PC-3 (cell line): ENCODE data around the gene SLIT1. TPM values are rescaled to one million over a fixed set of nuclear protein-coding genes. Genes with fewer than 3 reads are reported as not detected.

Source experiments
- ATAC-seq: fragments of 200-7000 bp; cut with Tn5 transposase; 2 replicates; pipeline ENCODE4 v1.9.1; 2020; ENCODE audit warnings: mild to moderate bottlenecking, moderate library complexity
- BruUV-seq: library from RNA; stranded (reverse); fragments of 400-500 nt; replicated peaks from 2 replicates; lab custom pipeline; 2021; lab: Mats Ljungman, UMichigan
- CTCF ChIA-PET: fragments of 300-600 bp; sonication (Branson Sonifier 250); formaldehyde crosslinking; loops from one replicate; lab custom pipeline; 2022; ENCODE audit warnings: antibody characterized with exemption; lab: Charles Lee
- POLR2A ChIA-PET: fragments of 300-600 bp; sonication (Branson Sonifier 250); formaldehyde crosslinking; loops from one replicate; lab custom pipeline; 2022; ENCODE audit warnings: antibody characterized with exemption; ENCODE audit not compliant: unreplicated experiment; lab: Charles Lee
- DNase-seq: peaks from one replicate; pipeline ENCODE4 v3.0.0-alpha.2; 2015
- H2AFZ ChIP-seq: fragments of 300-600 bp; sonication (generic); 2 replicates; pipeline ENCODE4 v1.6.0; 2016; ENCODE audit warnings: antibody characterized with exemption, low read length
- H3F3A ChIP-seq: fragments of 300-600 bp; sonication (generic); one replicate; pipeline ENCODE4 v1.6.0; 2017; ENCODE audit warnings: antibody characterized with exemption, low read length, control low read depth, mild to moderate bottlenecking; ENCODE audit not compliant: unreplicated experiment
- H3K27ac ChIP-seq: fragments of 300-600 bp; sonication (generic); 2 replicates; pipeline ENCODE4 v1.5.1; 2016; ENCODE audit warnings: mild to moderate bottlenecking, low read length
- H3K27me3 ChIP-seq: fragments of 300-600 bp; sonication (generic); 2 replicates; pipeline ENCODE4 v1.6.1; 2016; ENCODE audit warnings: low read length, mixed read lengths
- H3K36me3 ChIP-seq: fragments of 300-600 bp; sonication (generic); 2 replicates; pipeline ENCODE4 v1.6.1; 2016; ENCODE audit warnings: low read depth, mixed run types, low read length, mixed read lengths
- H3K4me1 ChIP-seq: fragments of 300-600 bp; sonication (generic); 2 replicates; pipeline ENCODE4 v1.5.1; 2016; ENCODE audit warnings: low read length; ENCODE audit not compliant: insufficient read depth
- H3K4me2 ChIP-seq: fragments of 300-600 bp; sonication (generic); 2 replicates; pipeline ENCODE4 v1.6.0; 2016; ENCODE audit warnings: low read length
- H3K4me3 ChIP-seq: fragments of 300-600 bp; sonication (generic); 2 replicates; pipeline ENCODE4 v1.5.1; 2016; ENCODE audit warnings: mild to moderate bottlenecking, low read length, mixed read lengths
- H3K79me2 ChIP-seq: fragments of 300-600 bp; sonication (generic); 2 replicates; pipeline ENCODE4 v1.6.1; 2017; ENCODE audit warnings: low read length, mixed read lengths
- H3K9ac ChIP-seq: fragments of 300-600 bp; sonication (generic); 2 replicates; pipeline ENCODE4 v1.6.0; 2016; ENCODE audit warnings: mild to moderate bottlenecking, low read length
- H3K9me2 ChIP-seq: fragments of 300-600 bp; sonication (generic); replicated peaks from 2 replicates; pipeline ENCODE4 v1.6.1; 2016; ENCODE audit warnings: mixed run types, low read length, mixed read lengths
- H3K9me3 ChIP-seq: fragments of 300-600 bp; sonication (generic); 2 replicates; pipeline ENCODE4 v1.6.1; 2016; ENCODE audit warnings: low read length, mixed read lengths
- H4K20me1 ChIP-seq: fragments of 300-600 bp; sonication (generic); 2 replicates; pipeline ENCODE4 v1.6.1; 2016; ENCODE audit warnings: low read length, mixed read lengths
- EZH2 ChIP-seq: fragments of 300-600 bp; sonication (generic); IDR thresholded peaks from one replicate; pipeline ENCODE4 v1.6.1; 2017; ENCODE audit warnings: antibody characterized with exemption, mild to moderate bottlenecking, low read length; ENCODE audit not compliant: unreplicated experiment
- EZH2phosphoT487 ChIP-seq: fragments of 300-600 bp; sonication (generic); IDR thresholded peaks from 2 replicates; pipeline ENCODE4 v1.6.1; 2018; ENCODE audit warnings: mild to moderate bottlenecking, antibody characterized with exemption, low read length, borderline replicate concordance
- intact Hi-C: fragments of 100-400 bp; cut with micrococcal nuclease; formaldehyde crosslinking; loops from 2 replicates; pipeline ENCODE4 v1.9.0; 2023
- total RNA-seq: library from RNA; depleted of rRNA; stranded (reverse); fragments of >200 nt; gene quantifications from 2 replicates; pipeline ENCODE4 v1.2.3, GENCODE V29; 2014
- TF ChIP-seq, protein P1 (sequence below): fragments of 300-600 bp; sonication (generic); conservative IDR thresholded peaks from 2 replicates; pipeline ENCODE4 v1.5.1; 2017; ENCODE audit warnings: antibody characterized with exemption, low read depth, mild to moderate bottlenecking, low read length

The SLIT1 gene
- total RNA-seq, 1 experiment from 2014 or later: not detected

DNA sequence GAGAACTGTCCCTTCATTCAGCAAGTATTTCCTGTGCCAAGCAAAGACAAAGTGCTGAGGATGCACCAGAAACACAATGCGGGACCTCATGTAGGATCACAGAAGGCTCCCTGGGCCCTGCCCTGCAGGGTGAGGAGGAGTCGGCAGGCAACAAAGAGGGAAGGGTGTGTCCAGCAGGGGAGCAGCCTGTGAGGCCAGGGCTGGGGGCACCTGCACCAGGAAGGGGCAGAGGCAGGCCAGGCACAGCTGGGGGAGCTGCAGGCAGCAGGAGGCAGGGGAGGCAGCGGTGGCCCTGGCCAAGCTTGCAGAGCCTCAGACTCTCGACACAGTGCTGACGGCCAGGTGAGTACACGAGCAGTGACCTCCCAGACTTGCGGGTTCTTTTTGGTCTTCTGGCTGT lies 123.3 kb downstream of the SLIT1 start:
- H2AFZ ChIP-seq: no peak overlapping the region
- intact Hi-C loops: no loop called here
- H3K4me2 ChIP-seq: no peak overlapping the region
- no peaks in the 10 kb centered on the region for H3K27me3 ChIP-seq
- no peaks in the 10 kb centered on the region for H4K20me1 ChIP-seq
- no peak overlapping the region for H3K9ac ChIP-seq
- DNase-seq (no peak), ATAC-seq (no peak)
- no peak overlapping the region for H3K4me3 ChIP-seq
- no peak overlapping the region for H3K27ac ChIP-seq
- H3K4me1 ChIP-seq: peaks cover 10% of the 10 kb centered on the region; the same call in 1 of the 2 replicates
- no peaks in the 10 kb centered on the region for H3F3A ChIP-seq
- CTCF ChIA-PET: no interaction called here
- TF ChIP-seq EZH2: no peak
- TF ChIP-seq EZH2phosphoT487: no peak
- TF ChIP-seq, protein P1, sequence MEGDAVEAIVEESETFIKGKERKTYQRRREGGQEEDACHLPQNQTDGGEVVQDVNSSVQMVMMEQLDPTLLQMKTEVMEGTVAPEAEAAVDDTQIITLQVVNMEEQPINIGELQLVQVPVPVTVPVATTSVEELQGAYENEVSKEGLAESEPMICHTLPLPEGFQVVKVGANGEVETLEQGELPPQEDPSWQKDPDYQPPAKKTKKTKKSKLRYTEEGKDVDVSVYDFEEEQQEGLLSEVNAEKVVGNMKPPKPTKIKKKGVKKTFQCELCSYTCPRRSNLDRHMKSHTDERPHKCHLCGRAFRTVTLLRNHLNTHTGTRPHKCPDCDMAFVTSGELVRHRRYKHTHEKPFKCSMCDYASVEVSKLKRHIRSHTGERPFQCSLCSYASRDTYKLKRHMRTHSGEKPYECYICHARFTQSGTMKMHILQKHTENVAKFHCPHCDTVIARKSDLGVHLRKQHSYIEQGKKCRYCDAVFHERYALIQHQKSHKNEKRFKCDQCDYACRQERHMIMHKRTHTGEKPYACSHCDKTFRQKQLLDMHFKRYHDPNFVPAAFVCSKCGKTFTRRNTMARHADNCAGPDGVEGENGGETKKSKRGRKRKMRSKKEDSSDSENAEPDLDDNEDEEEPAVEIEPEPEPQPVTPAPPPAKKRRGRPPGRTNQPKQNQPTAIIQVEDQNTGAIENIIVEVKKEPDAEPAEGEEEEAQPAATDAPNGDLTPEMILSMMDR: no peak
- no TSS peak for BruUV-seq
- POLR2A ChIA-PET: no interaction called here
- no peaks in the 10 kb centered on the region for H3K79me2 ChIP-seq
- H3K36me3 ChIP-seq: no peaks in the 10 kb centered on the region
- H3K9me2 ChIP-seq: no peaks in the 10 kb centered on the region
- no peaks in the 10 kb centered on the region for H3K9me3 ChIP-seq

DNA sequence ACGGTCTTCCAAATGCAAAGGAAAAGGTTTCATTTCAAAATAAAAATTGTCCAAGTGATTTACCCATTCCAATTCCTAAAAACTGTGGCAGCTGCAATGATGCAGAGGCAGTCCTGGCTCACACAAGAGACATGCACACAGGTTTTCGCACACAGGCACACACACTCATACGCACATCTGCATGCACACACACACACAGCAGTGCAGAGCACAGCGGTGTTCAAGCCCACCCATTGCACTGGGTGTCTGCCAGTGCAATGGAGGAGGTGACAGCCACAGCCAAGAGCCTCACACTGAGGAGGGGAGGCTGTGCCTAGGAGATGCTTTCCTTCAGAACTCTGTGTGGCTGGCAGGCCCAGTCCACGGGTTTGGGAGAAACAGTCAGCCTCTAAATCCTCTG lies 123.7 kb downstream of the SLIT1 start:
- H3K4me2 ChIP-seq: no peak overlapping the region
- peaks cover 10% of the 10 kb centered on the region; the same call in 1 of the 2 replicates for H3K4me1 ChIP-seq
- no peaks in the 10 kb centered on the region for H3K36me3 ChIP-seq
- no peaks in the 10 kb centered on the region for H3K79me2 ChIP-seq
- TF ChIP-seq EZH2phosphoT487: no peak
- TF ChIP-seq EZH2: no peak
- TF ChIP-seq, protein P1: no peak
- POLR2A ChIA-PET: no interaction called here
- H2AFZ ChIP-seq: no peak overlapping the region
- BruUV-seq: no TSS peak
- H3K9ac ChIP-seq: no peak overlapping the region
- no peak for ATAC-seq
- CTCF ChIA-PET: no interaction called here
- no peaks in the 10 kb centered on the region for H3K9me3 ChIP-seq
- no peak for DNase-seq
- H3K27ac ChIP-seq: no peak overlapping the region
- H3K27me3 ChIP-seq: no peaks in the 10 kb centered on the region
- intact Hi-C loops: no loop called here
- no peak overlapping the region for H3K4me3 ChIP-seq
- no peaks in the 10 kb centered on the region for H3K9me2 ChIP-seq
- H4K20me1 ChIP-seq: no peaks in the 10 kb centered on the region
- no peaks in the 10 kb centered on the region for H3F3A ChIP-seq

DNA sequence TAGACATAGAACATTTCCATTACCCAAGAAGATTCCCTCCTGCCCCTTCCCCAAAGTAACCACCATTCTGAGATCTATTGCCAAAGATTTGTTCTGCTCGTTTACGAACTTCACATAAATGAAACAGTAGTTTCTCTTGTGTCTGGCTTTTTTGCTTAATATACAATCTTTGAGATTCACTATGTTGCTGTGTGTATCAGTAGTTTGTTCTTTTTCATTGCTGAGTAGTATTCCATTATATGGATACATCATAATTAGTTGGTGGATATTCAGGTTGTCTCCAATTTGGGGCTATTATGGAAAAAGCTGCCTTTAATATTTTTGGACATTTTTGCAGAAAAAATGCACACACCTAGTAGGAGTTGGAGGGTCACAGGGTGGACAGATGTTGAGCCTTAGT lies 124.3 kb downstream of the SLIT1 start:
- TF ChIP-seq EZH2phosphoT487: no peak
- TF ChIP-seq, protein P1: no peak
- TF ChIP-seq EZH2: no peak
- Histone ChIP-seq H4K20me1 (no peaks in the 10 kb centered on the region), H3K4me1 (peaks cover 10% of the 10 kb centered on the region; the same call in 1 of the 2 replicates), H2AFZ (no peak overlapping the region), H3K9me3 (no peaks in the 10 kb centered on the region), H3K27me3 (no peaks in the 10 kb centered on the region), H3K4me2 (no peak overlapping the region), H3F3A (no peaks in the 10 kb centered on the region), H3K36me3 (no peaks in the 10 kb centered on the region), H3K9me2 (no peaks in the 10 kb centered on the region), H3K79me2 (no peaks in the 10 kb centered on the region), H3K9ac (no peak overlapping the region), H3K4me3 (no peak overlapping the region), H3K27ac (no peak overlapping the region)
- CTCF ChIA-PET: no interaction called here
- DNase-seq: no peak
- BruUV-seq: no TSS peak
- no peak for ATAC-seq
- intact Hi-C loops: no loop called here
- POLR2A ChIA-PET: no interaction called here
